ENCODE results near the gene ATL3. TPM values are rescaled to one million over a fixed set of nuclear protein-coding genes. Genes with fewer than 3 reads are reported as not detected.
"Not testable (repeated sequence)": the region's sequence is repeated elsewhere in the genome, so short reads cannot be mapped to it uniquely, and the experiment has no call there.

The ATL3 gene
- total and polyA plus RNA-seq, 9 donors = 12.7 to 38.8 (median 15.7) TPM

DNA sequence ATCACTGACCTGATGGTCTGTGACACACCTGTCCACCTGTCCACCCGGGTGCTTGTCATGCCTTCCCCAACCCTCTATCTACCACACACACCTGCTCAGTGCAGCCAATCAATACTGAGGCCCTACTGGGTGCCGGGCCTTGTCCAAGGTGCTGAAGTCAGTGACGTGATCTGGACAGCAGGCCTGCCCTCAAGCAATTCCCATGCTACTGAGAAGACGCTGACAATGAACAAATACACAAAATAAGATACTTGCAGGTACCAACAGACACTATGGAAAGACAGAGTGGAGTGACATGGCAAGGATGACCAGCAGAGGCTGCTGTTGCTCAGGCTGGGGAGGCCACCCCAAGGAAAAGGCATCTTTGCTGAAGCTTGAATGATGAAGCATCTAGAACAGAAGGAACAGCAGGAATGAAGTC, 78.2 kb downstream of the ATL3 start:
- WGBS (ENCODE audit: insufficient coverage) = 56% methylated on average over 1 of the region's 4 CpGs
- no peaks in the 10 kb centered on the region for H3K9me3 ChIP-seq (replicated peaks; ENCODE audit: control insufficient read depth, low read depth, low read length)
- H3K27me3 ChIP-seq (ENCODE audit: control insufficient read depth, insufficient read depth, low read length) = no peaks in the 10 kb centered on the region
- no peak overlapping the region for H3K27ac ChIP-seq (ENCODE audit: low read length)
- H3K4me3 ChIP-seq (ENCODE audit: low read length) = no peak overlapping the region
- DNase-seq = no peak
- no peaks in the 10 kb centered on the region for H3K36me3 ChIP-seq (ENCODE audit: control insufficient read depth, insufficient read depth, low read length)
- H3K4me1 ChIP-seq (ENCODE audit: control insufficient read depth, insufficient read depth, low read length) = no peaks in the 10 kb centered on the region

DNA sequence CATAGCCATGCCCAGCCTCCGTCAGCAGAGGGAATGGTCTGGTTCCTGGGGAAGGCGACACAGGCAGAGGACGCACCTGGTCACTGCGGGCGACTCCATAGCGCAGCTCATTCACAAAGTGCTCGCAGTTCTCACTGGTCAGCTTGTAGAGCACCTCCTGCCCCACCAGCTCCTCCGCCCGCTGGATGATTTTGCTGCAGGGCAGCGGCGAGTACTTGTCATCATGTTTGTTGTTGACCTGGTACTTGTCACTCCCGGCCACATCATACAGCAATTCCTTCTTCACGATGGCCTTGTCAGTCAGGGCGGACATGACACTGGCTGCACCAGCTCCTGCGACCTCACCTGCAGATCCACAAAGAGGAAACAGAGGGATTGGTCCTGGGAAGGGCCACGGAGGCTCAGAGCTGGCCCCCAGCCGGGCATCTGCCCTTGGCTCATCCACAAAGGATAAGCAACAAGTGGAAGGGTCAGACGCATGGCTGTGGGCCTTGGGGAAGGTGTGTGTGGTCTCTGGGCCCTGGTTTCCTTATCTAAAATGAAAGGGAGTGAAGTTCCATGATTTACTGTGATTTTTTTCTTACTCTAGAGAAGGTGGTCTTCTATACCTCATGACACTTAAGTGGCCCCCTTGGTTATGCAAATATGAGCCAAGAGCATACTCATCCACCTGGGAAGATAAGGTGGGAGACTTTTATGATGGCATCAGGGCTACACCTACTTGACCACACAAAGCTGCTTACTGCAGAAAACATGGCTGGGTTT, 81.0 kb downstream of the ATL3 start:
- no peaks in the 10 kb centered on the region for H3K27me3 ChIP-seq (ENCODE audit: control insufficient read depth, insufficient read depth, low read length)
- WGBS (ENCODE audit: insufficient coverage) = 88% methylated on average over 15 of the region's 18 CpGs

DNA sequence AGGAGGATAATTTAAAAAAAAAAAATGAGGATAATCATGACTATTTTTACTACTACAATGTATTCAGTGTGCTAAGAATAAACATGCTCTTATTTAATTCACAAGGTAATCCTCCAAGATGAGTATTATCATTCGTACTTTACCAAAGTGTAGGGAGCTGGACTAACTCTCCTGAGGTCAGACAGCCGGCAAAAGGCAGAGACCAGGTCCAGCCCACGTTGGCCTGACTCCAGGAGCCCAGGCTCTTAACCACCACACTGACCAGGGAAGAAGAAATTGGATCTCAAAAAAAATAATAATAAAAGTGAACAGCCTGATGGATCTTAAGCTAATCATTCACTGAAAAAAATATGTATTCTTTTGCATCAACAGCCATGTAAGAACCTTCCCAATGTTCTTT, 82.2 kb downstream of the ATL3 start:
- Histone ChIP-seq H3K27ac (ENCODE audit: low read length) (no peak overlapping the region), H3K9me3 (replicated peaks; ENCODE audit: control insufficient read depth, low read depth, low read length) (no peaks in the 10 kb centered on the region), H3K4me3 (ENCODE audit: low read length) (no peak overlapping the region), H3K27me3 (ENCODE audit: control insufficient read depth, insufficient read depth, low read length) (no peaks in the 10 kb centered on the region), H3K4me1 (ENCODE audit: control insufficient read depth, insufficient read depth, low read length) (no peaks in the 10 kb centered on the region), H3K36me3 (ENCODE audit: control insufficient read depth, insufficient read depth, low read length) (no peaks in the 10 kb centered on the region)
- no CpG with 5 or more reads among the region's 3 CpGs for WGBS (ENCODE audit: insufficient coverage)
- DNase-seq = no peak

More for the DNA sequence above, 81.0 kb downstream of the ATL3 start:
- Histone ChIP-seq H3K4me1 (ENCODE audit: control insufficient read depth, insufficient read depth, low read length) (no peaks in the 10 kb centered on the region), H3K27ac (ENCODE audit: low read length) (no peak overlapping the region), H3K4me3 (ENCODE audit: low read length) (no peak overlapping the region), H3K36me3 (ENCODE audit: control insufficient read depth, insufficient read depth, low read length) (no peaks in the 10 kb centered on the region), H3K9me3 (replicated peaks; ENCODE audit: control insufficient read depth, low read depth, low read length) (no peaks in the 10 kb centered on the region)
- DNase-seq = no peak

DNA sequence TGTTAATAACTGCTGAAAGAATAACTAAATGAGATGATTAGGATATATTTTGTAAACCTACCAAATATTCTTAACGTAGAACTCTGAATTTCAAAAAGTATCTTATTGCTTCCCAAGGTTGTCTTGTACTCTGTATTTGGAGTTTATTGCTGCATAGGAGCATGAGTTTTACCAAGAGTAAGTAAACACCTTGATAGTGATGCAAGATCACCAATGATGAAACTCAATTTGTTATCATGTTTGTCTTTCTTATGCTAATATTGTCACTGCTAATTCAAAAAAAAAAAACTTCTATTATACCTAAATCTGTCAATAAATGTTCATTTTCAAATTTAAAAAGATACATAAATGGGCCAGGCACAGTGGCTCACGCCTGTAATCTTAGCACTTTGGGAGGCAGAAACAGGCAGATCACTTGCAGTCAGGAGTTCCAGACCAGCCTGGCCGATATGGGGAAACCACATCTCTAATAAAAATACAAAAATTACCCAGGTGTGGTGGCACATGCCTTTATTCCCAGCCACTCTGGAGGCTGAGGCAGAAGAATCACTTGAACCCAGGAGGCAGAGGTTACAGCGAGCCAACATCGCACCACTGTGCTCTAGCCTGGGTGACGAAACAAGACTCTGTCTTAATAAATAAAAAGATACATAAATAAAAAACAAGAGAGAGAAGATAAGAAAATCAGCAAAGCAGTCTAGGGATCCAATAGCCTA, 84.6 kb downstream of the ATL3 start:
- Histone ChIP-seq H3K27ac (ENCODE audit: low read length) (no peak overlapping the region), H3K9me3 (replicated peaks; ENCODE audit: control insufficient read depth, low read depth, low read length) (peaks cover 3% of the 10 kb centered on the region), H3K27me3 (ENCODE audit: control insufficient read depth, insufficient read depth, low read length) (no peaks in the 10 kb centered on the region), H3K4me1 (ENCODE audit: control insufficient read depth, insufficient read depth, low read length) (no peaks in the 10 kb centered on the region), H3K36me3 (ENCODE audit: control insufficient read depth, insufficient read depth, low read length) (no peaks in the 10 kb centered on the region), H3K4me3 (ENCODE audit: low read length) (no peak overlapping the region)
- WGBS (ENCODE audit: insufficient coverage) = no CpG with 5 or more reads among the region's 6 CpGs
- no peak for DNase-seq

DNA sequence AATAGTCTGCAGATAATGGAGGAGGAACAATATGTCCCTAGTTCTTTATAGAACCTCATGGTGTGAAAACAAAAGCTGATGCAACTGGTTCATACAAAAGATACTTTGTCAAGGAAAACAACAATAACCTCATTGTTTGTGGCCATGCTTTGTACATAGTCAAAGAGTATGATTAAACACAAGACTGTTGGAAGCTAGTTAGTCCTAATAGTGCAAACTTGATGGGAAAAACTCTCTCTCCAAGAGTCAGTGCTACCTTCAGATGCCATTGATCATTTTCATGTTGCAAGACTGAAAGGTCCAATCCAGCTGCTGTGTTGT, 87.9 kb downstream of the ATL3 start:
- no peaks in the 10 kb centered on the region for H3K4me1 ChIP-seq (ENCODE audit: control insufficient read depth, insufficient read depth, low read length)
- H3K27ac ChIP-seq (ENCODE audit: low read length) = no peak overlapping the region
- no peak overlapping the region for H3K4me3 ChIP-seq (ENCODE audit: low read length)
- no peak for DNase-seq
- H3K9me3 ChIP-seq (replicated peaks; ENCODE audit: control insufficient read depth, low read depth, low read length) = peaks cover 11% of the 10 kb centered on the region
- peaks cover 3% of the 10 kb centered on the region for H3K36me3 ChIP-seq (ENCODE audit: control insufficient read depth, insufficient read depth, low read length)
- H3K27me3 ChIP-seq (ENCODE audit: control insufficient read depth, insufficient read depth, low read length) = no peaks in the 10 kb centered on the region

DNA sequence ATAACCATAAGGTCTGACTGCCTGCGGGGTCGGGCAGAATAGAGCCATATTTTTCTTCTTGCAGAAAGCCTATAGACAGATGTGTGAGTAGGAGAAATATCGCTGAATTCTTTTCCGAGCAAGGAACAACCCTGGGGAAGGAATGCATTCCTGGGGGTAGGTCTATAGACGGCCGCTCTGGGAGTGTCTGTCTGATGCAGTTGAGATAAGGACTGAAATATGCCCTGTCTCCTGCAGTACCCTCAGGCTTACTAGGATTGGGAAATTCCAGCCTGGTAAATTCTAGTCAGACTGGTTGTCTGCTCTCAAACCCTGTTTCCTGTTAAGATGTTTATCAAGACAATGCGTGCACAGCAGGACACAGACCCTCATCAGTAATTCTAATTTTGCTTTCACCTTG, 90.0 kb downstream of the ATL3 start:
- WGBS (ENCODE audit: insufficient coverage) = 89% methylated on average over 4 of the region's 7 CpGs
- not testable (repeated sequence) for DNase-seq; H3K4me1 ChIP-seq (ENCODE audit: control insufficient read depth, insufficient read depth, low read length); H3K36me3 ChIP-seq (ENCODE audit: control insufficient read depth, insufficient read depth, low read length); H3K27me3 ChIP-seq (ENCODE audit: control insufficient read depth, insufficient read depth, low read length); H3K4me3 ChIP-seq (ENCODE audit: low read length); H3K27ac ChIP-seq (ENCODE audit: low read length)
- H3K9me3 ChIP-seq (replicated peaks; ENCODE audit: control insufficient read depth, low read depth, low read length) = peaks cover 11% of the 10 kb centered on the region

DNA sequence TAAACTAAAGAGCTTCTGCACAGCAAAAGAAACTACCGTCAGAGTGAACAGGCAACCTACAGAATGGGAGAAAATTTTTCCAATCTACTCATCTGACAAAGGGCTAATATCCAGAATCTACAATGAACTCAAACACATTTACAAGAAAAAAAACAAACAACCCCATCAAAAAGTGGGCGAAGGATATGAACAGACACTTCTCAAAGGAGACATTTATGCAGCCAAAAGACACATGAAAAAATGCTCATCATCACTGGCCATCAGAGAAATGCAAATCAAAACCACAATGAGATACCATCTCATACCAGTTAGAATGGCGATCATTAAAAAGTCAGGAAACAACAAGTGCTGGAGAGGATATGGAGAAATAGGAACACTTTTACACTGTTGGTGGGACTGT, 92.3 kb downstream of the ATL3 start:
- H3K27me3 ChIP-seq (ENCODE audit: control insufficient read depth, insufficient read depth, low read length); H3K27ac ChIP-seq (ENCODE audit: low read length); DNase-seq; H3K4me3 ChIP-seq (ENCODE audit: low read length); H3K36me3 ChIP-seq (ENCODE audit: control insufficient read depth, insufficient read depth, low read length): not testable (repeated sequence)
- Histone ChIP-seq H3K4me1 (ENCODE audit: control insufficient read depth, insufficient read depth, low read length) (peaks cover 12% of the 10 kb centered on the region), H3K9me3 (replicated peaks; ENCODE audit: control insufficient read depth, low read depth, low read length) (peaks cover 11% of the 10 kb centered on the region)
- no CpG with 5 or more reads among the region's 3 CpGs for WGBS (ENCODE audit: insufficient coverage)

DNA sequence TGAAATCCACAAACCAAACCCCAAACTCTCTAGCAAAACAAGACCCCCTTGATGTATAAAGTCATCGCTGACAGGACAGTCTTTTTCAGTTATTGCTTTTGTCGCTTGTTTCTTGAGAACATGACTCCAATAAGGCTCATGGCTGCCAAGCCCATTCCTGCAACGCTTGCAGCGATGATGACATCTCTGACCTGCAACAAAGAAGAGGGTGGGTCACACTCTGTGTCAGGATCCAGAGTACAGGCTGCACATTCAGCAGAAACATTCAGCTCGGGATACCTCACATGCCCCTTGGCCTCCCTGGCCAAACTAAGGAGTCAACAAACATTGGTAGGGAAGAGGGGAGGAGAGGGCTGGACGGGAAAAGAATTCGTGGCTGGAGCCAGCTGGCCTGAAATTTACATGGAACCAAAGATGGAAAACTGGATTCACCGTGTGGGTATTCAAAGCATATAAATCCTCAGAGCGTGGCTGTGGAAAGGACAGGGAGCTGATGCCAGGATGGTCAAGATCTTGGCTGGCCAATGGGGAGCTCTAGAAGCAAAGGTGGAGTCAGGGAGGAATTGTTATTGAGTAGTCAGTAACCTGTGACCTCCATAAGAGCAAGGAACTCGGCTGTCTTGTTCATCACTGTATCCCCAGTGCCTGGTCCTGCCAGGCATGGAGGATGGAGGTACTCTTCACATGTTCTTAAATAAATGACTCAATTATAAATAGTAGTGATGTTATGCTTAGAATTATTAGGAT, 96.1 kb downstream of the ATL3 start:
- Histone ChIP-seq H3K27ac (ENCODE audit: low read length) (peak overlapping the region; percentile 63), H3K27me3 (ENCODE audit: control insufficient read depth, insufficient read depth, low read length) (no peaks in the 10 kb centered on the region), H3K36me3 (ENCODE audit: control insufficient read depth, insufficient read depth, low read length) (peaks cover 3% of the 10 kb centered on the region), H3K4me1 (ENCODE audit: control insufficient read depth, insufficient read depth, low read length) (peaks cover 16% of the 10 kb centered on the region), H3K9me3 (replicated peaks; ENCODE audit: control insufficient read depth, low read depth, low read length) (peaks cover 3% of the 10 kb centered on the region), H3K4me3 (ENCODE audit: low read length) (peak overlapping the region; percentile 0)
- WGBS (ENCODE audit: insufficient coverage) = 44% methylated on average over 9 of the region's 10 CpGs
- DNase-seq = peak; percentile 63

Measured in muscle of leg (tissue), 11 donors.